KG1 (cell line): ENCODE measurements around the gene NDEL1.

ENCODE experiments used
- DNase-seq: peaks from one replicate; lab custom pipeline; 2025; lab: John Stamatoyannopoulos, UW

NDEL1 gene

GRCh38 chr17:8458128-8458527, 22.4 kb downstream of the NDEL1 start:
- no peak for DNase-seq

DNA sequence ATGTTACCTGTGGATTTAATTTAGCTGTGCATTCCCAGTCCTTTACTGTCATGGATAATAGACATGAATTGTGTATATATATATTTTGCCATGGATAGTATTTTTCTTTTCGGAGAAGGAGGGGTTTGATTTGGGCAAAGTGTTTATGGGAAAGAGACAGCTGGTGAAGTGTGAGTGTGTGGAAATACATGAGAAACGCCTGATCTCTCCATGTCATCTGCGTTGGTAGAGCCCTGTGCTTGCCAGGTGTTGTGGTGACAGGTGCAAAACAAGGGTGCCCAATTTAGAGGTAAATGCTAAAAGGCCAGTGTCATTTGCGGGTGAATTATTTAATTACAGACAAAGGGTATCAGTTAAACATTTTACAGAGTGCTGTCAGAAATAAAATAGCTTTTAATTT, 23.4 kb downstream of the NDEL1 start:
- DNase-seq: no peak

- no peak for DNase-seq
These were observed 24.1 kb downstream of the NDEL1 start for GRCh38 chr17:8459831-8460230.

DNA sequence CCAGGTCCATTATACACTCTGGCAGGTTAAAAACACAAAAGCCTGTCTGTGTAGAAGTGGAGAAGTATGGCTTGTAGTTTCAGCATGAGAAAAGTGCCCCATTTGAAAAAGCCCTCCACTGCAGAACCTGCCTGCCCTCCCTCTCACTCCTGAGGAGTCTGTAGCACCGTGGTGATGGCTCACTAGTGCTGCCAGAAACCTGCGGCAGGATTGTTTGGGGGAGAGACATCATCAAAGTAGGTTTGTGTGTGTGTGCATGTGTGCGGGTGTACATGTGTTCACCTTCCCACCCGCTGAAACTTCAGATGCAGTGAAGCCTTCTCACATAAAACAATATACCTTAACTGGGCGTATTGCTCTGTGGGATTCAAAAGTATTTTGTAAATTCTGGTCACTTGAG, 26.9 kb downstream of the NDEL1 start:
- no peak for DNase-seq

DNA sequence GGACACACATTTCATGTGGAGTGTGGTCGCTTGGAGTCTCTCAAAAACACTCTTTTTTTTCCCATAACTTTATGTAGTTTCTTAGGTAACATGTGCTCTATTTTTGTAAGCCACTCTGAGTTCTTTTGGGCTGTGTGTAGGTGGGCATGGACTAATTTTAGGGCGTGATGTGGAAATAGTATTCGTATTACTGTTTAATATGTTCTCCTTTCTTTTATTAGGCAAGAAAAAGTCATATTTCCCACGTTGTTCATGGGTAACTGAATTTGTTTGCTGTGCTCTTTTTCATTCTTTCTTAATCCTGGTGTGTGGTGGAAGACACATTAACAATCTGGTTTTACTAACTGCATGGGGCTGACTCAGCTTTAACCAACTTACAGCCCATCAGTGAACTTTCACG, 27.4 kb downstream of the NDEL1 start:
- DNase-seq: no peak

DNA sequence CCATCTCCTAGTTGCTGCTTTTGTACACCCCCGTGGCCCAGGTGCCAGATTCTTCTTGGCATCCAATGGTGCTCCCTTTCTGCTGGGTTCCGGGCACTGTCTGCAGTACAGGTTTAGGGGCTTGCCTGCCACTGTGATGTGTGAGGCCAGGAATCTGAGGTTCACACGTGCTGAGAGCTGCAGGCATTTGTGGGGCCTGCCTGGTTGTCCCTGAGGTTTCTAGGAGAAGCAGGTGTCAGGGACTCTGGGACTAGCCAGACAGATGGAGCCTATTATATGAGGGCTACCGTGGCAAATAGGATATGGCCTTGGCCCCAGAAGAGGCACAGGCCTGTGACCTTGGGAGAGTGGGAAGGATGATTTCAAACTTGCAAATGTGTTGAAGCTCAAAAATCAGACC, 29.3 kb downstream of the NDEL1 start:
- DNase-seq: no peak

GRCh38 chr17:8465356-8465755, 29.7 kb downstream of the NDEL1 start:
- DNase-seq: no peak

GRCh38 chr17:8465759-8466158, 30.1 kb downstream of the NDEL1 start:
- no peak for DNase-seq

GRCh38 chr17:8466456-8466855, 30.8 kb downstream of the NDEL1 start:
- no peak for DNase-seq

GRCh38 chr17:8466873-8467272, 31.2 kb downstream of the NDEL1 start:
- DNase-seq: no peak

DNA sequence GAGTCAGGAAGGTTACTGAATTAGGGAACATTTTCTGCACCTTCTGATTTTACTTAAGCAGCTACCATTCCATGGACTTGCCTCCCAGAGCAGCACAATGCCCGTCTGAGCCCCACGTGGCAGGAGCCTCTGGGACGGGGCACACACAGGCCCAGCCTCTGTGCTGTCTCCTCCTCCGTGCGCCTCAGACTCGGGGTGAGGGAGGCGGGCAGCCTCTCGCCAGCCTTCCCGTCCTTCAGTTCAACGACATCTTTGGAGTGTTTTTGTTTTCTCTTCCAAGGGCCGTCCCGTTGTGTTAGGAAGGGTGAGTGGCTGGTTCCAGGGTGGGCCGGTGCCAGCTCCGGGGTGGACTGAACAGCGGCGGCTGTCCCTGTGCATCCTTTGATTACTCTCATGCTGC, 31.8 kb downstream of the NDEL1 start:
- no peak for DNase-seq

DNA sequence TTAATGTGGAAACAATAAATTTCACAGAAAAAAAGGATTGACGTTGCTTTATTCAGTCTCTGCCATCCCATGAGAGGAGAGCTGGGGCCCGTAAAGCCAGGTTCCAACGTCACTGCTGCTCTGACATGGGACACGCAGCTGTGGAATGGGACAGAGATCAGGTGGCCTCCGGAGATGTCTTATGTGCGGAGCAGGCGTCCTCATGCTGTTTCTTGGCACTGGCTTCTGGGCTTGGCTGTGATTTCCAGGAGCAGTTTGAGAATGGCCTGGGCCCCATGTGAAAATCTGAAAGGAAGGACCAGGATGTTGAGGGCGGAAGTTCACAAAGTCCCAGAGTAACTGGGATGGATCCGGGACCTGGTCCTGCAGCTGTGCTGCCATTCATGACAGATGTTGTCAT, 32.4 kb downstream of the NDEL1 start:
- DNase-seq: no peak

DNA sequence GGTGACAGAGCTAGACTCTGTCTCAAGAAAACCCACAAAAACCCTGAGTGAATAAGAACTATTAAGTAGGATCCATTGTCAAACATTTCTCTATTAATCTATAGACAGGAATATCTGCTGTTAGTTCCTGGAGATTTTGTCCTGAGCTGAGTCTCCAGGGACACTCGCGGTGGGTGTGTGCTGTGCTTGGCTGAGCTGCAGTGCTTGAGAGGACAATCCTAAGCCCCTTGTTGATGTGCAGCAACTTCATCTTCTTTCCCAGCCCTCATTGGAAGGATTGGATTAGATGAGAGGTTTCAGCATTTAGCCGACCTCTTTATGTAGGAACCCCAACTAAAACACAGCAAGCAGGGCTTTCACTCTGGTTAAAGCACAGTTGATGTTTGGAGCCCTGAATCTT, 33.3 kb downstream of the NDEL1 start:
- no peak for DNase-seq

DNA sequence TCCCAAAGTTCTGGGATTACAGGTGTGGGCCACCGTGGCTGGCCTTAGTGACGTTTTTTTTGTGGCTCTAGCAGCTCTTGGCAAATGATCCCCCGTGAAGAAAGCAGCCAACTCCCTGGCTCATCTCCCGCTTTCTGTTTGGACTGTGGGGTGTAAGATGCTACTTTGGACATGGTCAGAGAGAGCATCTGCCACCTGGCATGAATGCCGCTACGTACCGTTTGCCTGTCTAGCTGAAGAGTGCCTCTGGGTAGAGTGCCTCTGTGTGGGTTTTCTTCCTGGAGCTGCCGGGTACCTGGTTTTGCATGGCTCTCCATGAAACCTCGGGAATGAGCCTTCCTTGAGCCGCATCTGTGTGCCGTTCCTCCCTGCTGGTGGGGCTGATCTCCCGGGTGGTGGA, 34.3 kb downstream of the NDEL1 start:
- DNase-seq: no peak

DNA sequence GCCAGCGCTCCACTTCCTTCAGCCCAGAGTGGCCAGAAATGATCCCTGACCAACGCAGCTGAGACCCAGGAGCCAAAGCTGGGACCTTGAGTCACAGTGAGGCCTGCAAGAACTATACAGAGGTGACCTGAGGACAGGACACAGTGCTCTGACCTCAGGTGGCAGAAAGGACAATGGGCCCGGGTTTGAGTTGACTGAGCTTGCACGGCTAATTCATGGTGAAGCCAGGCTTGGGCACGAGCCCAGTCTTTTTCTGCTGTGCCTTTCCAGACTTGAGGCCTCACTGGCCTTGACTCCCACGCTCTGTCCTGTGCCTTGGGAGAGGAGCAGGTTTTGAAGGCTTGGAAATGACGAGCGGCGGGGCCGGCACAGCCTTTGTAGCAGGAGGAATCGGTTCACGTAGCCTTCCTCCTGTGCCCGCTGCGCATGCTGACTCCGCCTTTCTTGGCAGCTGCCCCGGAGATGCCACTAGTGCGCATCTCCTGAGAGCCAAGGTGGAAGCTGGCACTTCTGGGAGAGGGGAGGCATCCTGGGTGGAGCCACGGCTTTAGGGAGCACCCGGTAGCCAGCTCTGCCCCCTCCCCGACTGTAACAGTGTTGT, 34.9 kb downstream of the NDEL1 start:
- DNase-seq: no peak

- no peak for DNase-seq
These were observed 37.0 kb downstream of the NDEL1 start for GRCh38 chr17:8472663-8473062.

GRCh38 chr17:8473451-8474192, 37.9 kb downstream of the NDEL1 start:
- DNase-seq: no peak

DNA sequence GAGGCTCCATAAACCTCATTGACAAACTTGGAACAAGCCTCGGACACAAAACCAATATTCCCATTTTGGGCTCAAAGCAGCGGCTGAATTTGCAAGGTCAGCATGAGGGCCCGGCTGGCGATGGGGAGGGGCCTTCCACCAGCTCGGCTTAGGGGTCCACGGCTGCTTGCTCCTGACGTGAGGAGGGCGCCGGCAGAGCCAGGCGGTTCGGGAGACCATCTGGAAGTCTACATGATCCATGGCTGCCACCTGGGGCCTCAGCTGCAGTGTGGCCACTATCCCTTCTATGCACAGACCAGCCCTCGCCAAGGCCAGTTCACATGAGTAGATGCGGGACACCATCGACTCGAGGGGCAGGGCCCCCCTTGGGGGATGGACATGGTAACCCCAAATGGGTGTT, 39.1 kb downstream of the NDEL1 start:
- no peak for DNase-seq

- no peak for DNase-seq
These were observed 39.5 kb downstream of the NDEL1 start for GRCh38 chr17:8475227-8475626.

DNA sequence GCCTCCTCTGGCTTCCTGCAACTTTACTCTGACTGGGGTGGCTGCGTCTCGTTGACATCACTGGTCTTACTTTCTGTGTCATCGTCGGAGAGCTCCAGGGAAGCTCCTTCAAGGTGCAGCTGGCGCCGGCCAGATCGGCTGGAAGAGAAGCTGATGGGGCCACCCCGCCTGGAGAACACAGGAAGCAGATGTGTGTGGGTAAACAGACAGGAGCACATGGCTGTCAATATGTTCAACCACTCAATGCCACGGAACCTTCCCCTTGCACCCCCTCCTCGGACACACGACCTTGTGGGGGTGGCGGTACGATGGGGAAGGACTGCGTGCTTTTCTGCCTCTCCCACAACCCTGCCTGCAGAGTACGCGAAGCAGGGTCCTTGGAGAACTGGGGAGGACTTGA, 40.1 kb downstream of the NDEL1 start:
- DNase-seq: no peak

GRCh38 chr17:8476741-8477140, 41.1 kb downstream of the NDEL1 start:
- no peak for DNase-seq

GRCh38 chr17:8477171-8477570, 41.5 kb downstream of the NDEL1 start:
- DNase-seq: no peak

GRCh38 chr17:8477715-8478441, 42.2 kb downstream of the NDEL1 start:
- no peak for DNase-seq
